Pancreas (tissue), 10 donors: ENCODE measurements around the gene AMH. TPM values are rescaled to one million over a fixed set of nuclear protein-coding genes. Genes with fewer than 3 reads are reported as not detected.

Source experiments
- ATAC-seq, 4 donors: fragments of 200-7000 bp; cut with Tn5 transposase; one replicate each; pipeline versions ENCODE4 v1.8.0 to v1.9.1; 2020; ENCODE audit warnings: mild to moderate bottlenecking in 4 of 4, moderate library complexity in 4 of 4
- DNase-seq, 6 donors: peaks; one replicate each; pipeline ENCODE4 v3.0.0-alpha.2; 2020
- FAIRE-seq: peaks from 2 replicates; lab custom pipeline; 2012; peaks lifted over from hg19 to GRCh38; lab: Jason Lieb, UNC
- H3K27ac ChIP-seq, 4 donors: fragments of 200-600 bp; sonication (generic); 1 replicate in 3 of 4; 2 replicates in 1 of 4; pipeline versions ENCODE4 v1.5.0 to v1.8.0; 2020
- H3K27me3 ChIP-seq, 4 donors: fragments of 200-600 bp; one replicate each; pipeline ENCODE4 v1.8.0; 2021
- H3K36me3 ChIP-seq, 3 donors: fragments of 200-600 bp; sonication (generic) in 1 of 3; one replicate each; pipeline versions ENCODE4 v1.5.0 to v1.8.0; 2020 to 2021
- H3K4me1 ChIP-seq, 3 donors: fragments of 200-600 bp; one replicate each; pipeline ENCODE4 v1.8.0; 2021
- H3K4me3 ChIP-seq, 4 donors: fragments of 200-600 bp; sonication (generic) in 2 of 4; one replicate each; pipeline versions ENCODE4 v1.5.0 to v1.8.0; 2020 to 2021
- H3K9me3 ChIP-seq, 4 donors: fragments of 200-600 bp; one replicate each; pipeline ENCODE4 v1.8.0; 2021
- WGBS, 2 donors: extraction: QIAGEN DNeasy Blood & Tissue Kit; methylation state at CpG; one replicate each; pipeline ENCODE4 v1.1.7; 2013; 5-methylcytosine and 5-hydroxymethylcytosine counted together
- intact Hi-C, 3 donors: fragments of 100-400 bp; cut with DNase I; formaldehyde crosslinking; loops; one replicate each; pipeline versions ENCODE4 v1.11.1 to v1.14.2; 2022
- polyA plus RNA-seq, 2 donors: library from polyadenylated mRNA; stranded (reverse); fragments of 200-250 nt; gene quantifications; one replicate each; pipeline ENCODE4 v1.2.3, GENCODE V29; 2013
- total RNA-seq, 6 donors: library from RNA; stranded (reverse); fragmentation: NEBNext Ultra II Directional in 4 of 6; extraction: Animal tissue kit (Norgen Biotek cat#: 25700) in 4 of 6; gene quantifications; one replicate each; pipeline versions ENCODE4 v1.2.1 to v1.2.4, GENCODE V29; 2021 to 2023
- TF ChIP-seq, protein P1 (sequence below), 4 donors: fragments of 200-600 bp; sonication (generic) in 3 of 4; IDR thresholded peaks; one replicate each; pipeline versions ENCODE4 v1.5.0 to v1.8.0; 2021; ENCODE audit warnings: antibody characterized with exemption in 4 of 4
- donor health status: healthy with polysubstance abuse.
- donor health status: DM: no; HTN: no; CAD: no; lungs with moderate emphysema.
- donor health status: DM: no; HTN: no; CAD: no.
- donor health status: control.
- donor health status: control.
- donor health status: Bipolar disorder and iron deficiency.
- donor health status: DM: yes; HTN: yes; CAD: no.
- donor health status: DM: no; HTN: no; CAD: no.
- donor health status: DM: no; HTN: no; CAD: no.
- donor health status: DM: yes; HTN: yes; CAD: no.

AMH gene
- total and polyA plus RNA-seq, 8 donors, result 1.4 to 9.5 (median 2.4) TPM

- Histone ChIP-seq H3K36me3 (peaks cover 11 to 90% (median 33%) of the 10 kb centered on the region in 3 donors), H3K27me3 (no peaks in the 10 kb centered on the region), H3K9me3 (no peaks in the 10 kb centered on the region), H3K27ac (no peak overlapping the region), H3K4me3 (no peak overlapping the region), H3K4me1 (no peaks in the 10 kb centered on the region)
- intact Hi-C loops, result no loop called here
- TF ChIP-seq, protein P1, sequence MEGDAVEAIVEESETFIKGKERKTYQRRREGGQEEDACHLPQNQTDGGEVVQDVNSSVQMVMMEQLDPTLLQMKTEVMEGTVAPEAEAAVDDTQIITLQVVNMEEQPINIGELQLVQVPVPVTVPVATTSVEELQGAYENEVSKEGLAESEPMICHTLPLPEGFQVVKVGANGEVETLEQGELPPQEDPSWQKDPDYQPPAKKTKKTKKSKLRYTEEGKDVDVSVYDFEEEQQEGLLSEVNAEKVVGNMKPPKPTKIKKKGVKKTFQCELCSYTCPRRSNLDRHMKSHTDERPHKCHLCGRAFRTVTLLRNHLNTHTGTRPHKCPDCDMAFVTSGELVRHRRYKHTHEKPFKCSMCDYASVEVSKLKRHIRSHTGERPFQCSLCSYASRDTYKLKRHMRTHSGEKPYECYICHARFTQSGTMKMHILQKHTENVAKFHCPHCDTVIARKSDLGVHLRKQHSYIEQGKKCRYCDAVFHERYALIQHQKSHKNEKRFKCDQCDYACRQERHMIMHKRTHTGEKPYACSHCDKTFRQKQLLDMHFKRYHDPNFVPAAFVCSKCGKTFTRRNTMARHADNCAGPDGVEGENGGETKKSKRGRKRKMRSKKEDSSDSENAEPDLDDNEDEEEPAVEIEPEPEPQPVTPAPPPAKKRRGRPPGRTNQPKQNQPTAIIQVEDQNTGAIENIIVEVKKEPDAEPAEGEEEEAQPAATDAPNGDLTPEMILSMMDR (IDR thresholded peaks at IDR 0.05), result no peak
- WGBS, 2 donors, result 94 to 97% methylated on average over 17 of the region's 17 CpGs
- DNase-seq, result no peak
- no peak for ATAC-seq
- FAIRE-seq, result no peak
Observed at GRCh38 chr19:2214251-2214650, 34.9 kb upstream of the AMH start.

DNA sequence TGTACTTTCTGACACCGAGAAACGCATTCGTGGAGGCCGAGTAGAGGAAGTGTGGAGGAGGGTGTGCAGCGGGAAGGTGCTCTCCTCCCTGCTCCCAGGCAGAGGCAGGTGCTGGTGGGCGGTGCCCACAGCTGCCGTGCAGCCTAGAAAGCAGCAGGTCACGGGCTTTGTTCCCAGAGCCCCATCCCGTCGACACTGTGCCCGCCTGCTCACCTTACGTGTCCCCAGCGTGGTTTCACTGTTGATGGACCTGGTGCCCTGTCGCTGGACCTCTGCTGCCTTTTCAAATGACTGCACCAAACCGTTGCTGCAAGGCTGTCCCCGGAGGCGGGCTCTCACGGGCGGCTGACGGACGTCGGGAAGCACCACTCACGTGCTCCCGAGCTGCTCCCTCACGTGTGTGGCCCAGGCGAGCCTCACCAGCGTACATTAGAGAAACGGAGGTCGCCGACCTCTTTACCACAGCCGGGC is 33.8 kb upstream of the AMH start:
- WGBS, 2 donors, result 89 to 90% methylated on average over 31 of the region's 31 CpGs
- intact Hi-C loops, result no loop called here
- FAIRE-seq (no peak), ATAC-seq (no peak), DNase-seq (no peak)
- Histone ChIP-seq H3K4me1 (no peaks in the 10 kb centered on the region), H3K27me3 (no peaks in the 10 kb centered on the region), H3K36me3 (peaks cover 11 to 97% (median 33%) of the 10 kb centered on the region in 3 donors), H3K9me3 (no peaks in the 10 kb centered on the region), H3K4me3 (no peak overlapping the region), H3K27ac (no peak overlapping the region)
- TF ChIP-seq, protein P1 (IDR thresholded peaks at IDR 0.05), result no peak

GRCh38 chr19:2216361-2217225 is 32.5 kb upstream of the AMH start:
- DNase-seq, result no peak
- 95% methylated on average over 41 to 43 of the region's 43 CpGs for WGBS, 2 donors
- intact Hi-C loops, result no loop called here
- H3K4me1 ChIP-seq, result no peaks in the 10 kb centered on the region
- H3K27me3 ChIP-seq, result no peaks in the 10 kb centered on the region
- no peak for ATAC-seq
- H3K27ac ChIP-seq, result no peak overlapping the region
- no peak for FAIRE-seq
- no peaks in the 10 kb centered on the region for H3K9me3 ChIP-seq
- TF ChIP-seq, protein P1 (IDR thresholded peaks at IDR 0.05), result no peak
- H3K36me3 ChIP-seq, result peaks cover 11 to 97% (median 20%) of the 10 kb centered on the region in 3 donors
- H3K4me3 ChIP-seq, result no peak overlapping the region

GRCh38 chr19:2217591-2217990 is 31.5 kb upstream of the AMH start:
- Histone ChIP-seq H3K9me3 (no peaks in the 10 kb centered on the region), H3K4me1 (no peaks in the 10 kb centered on the region), H3K4me3 (no peak overlapping the region), H3K27me3 (no peaks in the 10 kb centered on the region), H3K27ac (no peak overlapping the region), H3K36me3 (peaks cover 11 to 93% (median 16%) of the 10 kb centered on the region in 3 donors)
- TF ChIP-seq, protein P1 (IDR thresholded peaks at IDR 0.05), result no peak
- FAIRE-seq (no peak), ATAC-seq (no peak), DNase-seq (no peak)
- 94 to 95% methylated on average over 22 of the region's 22 CpGs for WGBS, 2 donors
- intact Hi-C loops, result no loop called here

DNA sequence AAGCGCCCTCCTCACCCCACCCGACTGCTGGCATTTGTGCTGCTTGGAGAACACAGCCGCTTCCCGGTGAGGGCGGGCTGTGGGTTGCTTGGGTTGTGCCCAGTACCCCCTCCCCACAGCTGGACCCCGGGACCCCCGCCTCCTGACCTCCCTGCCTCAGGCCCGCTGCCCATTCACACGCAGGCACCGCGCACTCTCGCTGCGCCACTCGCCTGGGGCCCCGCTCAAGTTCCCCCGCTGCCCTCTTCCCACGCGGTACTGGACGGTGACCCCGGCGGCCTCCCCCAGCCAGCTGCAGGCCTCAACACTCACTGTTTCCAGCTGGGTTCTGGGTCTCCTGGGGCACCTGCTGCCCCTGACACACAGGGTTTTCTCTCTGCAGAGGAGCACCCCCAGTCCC is 29.4 kb upstream of the AMH start:
- Histone ChIP-seq H3K4me1 (no peaks in the 10 kb centered on the region), H3K36me3 (peaks cover 2 to 79% (median 7%) of the 10 kb centered on the region in 3 donors), H3K4me3 (no peak overlapping the region), H3K27me3 (no peaks in the 10 kb centered on the region), H3K27ac (no peak overlapping the region), H3K9me3 (no peaks in the 10 kb centered on the region)
- FAIRE-seq (no peak), ATAC-seq (no peak), DNase-seq (no peak)
- TF ChIP-seq, protein P1 (IDR thresholded peaks at IDR 0.05), result no peak
- intact Hi-C loops, result loop anchor here in 1 of 3 donors (10.0 kb wide), 1 partner anchor 45 kb away; no protein-coding TSS in a partner anchor
- WGBS, 2 donors, result 95 to 96% methylated on average over 21 of the region's 21 CpGs
